Measurements from ENCODE around the gene ALDH1L1.

DNA sequence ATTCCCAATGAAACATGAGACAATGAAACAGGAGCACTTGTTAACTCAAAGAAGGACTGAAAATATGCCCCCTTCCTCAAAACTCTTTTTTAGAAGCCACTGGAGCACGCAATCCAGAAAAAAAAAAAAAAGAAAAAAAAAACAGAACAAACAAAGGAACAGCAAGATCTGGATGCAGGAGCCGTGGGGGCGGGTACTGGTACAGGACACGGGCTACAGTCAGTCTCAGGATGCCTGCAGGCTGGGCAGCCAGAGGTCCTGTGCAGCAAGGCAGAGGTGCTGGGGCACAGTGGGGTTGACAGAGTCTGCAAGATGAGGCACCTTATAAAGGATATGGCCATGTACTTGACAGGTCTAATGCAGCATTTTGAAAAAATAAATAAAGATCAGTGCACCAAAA is 22.3 kb upstream of the ALDH1L1 start:
- no peak for TF ChIP-seq RELA (CRISPR knock-in tag; IDR thresholded peaks at IDR 0.05; ENCODE audit: borderline replicate concordance)
- TF ChIP-seq, protein P1, sequence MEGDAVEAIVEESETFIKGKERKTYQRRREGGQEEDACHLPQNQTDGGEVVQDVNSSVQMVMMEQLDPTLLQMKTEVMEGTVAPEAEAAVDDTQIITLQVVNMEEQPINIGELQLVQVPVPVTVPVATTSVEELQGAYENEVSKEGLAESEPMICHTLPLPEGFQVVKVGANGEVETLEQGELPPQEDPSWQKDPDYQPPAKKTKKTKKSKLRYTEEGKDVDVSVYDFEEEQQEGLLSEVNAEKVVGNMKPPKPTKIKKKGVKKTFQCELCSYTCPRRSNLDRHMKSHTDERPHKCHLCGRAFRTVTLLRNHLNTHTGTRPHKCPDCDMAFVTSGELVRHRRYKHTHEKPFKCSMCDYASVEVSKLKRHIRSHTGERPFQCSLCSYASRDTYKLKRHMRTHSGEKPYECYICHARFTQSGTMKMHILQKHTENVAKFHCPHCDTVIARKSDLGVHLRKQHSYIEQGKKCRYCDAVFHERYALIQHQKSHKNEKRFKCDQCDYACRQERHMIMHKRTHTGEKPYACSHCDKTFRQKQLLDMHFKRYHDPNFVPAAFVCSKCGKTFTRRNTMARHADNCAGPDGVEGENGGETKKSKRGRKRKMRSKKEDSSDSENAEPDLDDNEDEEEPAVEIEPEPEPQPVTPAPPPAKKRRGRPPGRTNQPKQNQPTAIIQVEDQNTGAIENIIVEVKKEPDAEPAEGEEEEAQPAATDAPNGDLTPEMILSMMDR (IDR thresholded peaks at IDR 0.05): no peak
- no peak for TF ChIP-seq SMAD4 (CRISPR knock-in tag; IDR thresholded peaks at IDR 0.05)
- TF ChIP-seq, protein P2, sequence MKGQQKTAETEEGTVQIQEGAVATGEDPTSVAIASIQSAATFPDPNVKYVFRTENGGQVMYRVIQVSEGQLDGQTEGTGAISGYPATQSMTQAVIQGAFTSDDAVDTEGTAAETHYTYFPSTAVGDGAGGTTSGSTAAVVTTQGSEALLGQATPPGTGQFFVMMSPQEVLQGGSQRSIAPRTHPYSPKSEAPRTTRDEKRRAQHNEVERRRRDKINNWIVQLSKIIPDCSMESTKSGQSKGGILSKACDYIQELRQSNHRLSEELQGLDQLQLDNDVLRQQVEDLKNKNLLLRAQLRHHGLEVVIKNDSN (CRISPR knock-in tag; IDR thresholded peaks at IDR 0.05): no peak
- TF ChIP-seq, protein P3, sequence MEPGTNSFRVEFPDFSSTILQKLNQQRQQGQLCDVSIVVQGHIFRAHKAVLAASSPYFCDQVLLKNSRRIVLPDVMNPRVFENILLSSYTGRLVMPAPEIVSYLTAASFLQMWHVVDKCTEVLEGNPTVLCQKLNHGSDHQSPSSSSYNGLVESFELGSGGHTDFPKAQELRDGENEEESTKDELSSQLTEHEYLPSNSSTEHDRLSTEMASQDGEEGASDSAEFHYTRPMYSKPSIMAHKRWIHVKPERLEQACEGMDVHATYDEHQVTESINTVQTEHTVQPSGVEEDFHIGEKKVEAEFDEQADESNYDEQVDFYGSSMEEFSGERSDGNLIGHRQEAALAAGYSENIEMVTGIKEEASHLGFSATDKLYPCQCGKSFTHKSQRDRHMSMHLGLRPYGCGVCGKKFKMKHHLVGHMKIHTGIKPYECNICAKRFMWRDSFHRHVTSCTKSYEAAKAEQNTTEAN (CRISPR knock-in tag; IDR thresholded peaks at IDR 0.05): no peak
